ENCODE results near the gene MLLT6.

DNA sequence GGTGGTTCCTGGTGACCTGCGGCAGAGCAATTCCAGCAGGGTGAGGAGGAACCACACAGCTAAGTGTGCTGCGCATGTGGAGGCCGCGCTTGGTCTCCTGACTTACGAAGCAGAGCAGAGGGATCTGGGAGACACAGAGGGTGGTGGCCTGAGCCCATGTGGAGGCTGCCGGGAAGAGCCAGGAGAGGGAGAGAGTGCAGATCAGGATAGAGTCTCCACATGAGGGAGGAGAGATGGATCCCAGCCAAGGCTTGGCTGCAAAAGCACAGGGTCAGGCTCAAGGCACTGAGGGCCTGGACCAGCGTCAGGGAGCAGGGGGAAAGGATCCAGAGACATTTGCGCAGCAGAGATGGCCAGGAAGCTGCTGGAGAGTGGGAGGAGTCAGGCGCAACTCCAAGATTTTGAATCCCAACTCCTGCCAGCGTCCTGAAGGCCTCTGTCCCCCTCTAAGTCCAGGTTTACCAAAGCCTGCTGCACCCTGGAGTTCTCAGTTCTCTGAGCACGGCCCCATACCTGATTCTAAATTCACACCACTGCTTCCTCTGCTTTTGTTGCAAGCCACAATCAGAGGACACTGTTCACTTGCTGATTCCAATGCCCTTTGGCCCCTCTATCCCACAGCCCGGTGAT is 11.3 kb upstream of the MLLT6 start:
- TF ChIP-seq, protein P1, sequence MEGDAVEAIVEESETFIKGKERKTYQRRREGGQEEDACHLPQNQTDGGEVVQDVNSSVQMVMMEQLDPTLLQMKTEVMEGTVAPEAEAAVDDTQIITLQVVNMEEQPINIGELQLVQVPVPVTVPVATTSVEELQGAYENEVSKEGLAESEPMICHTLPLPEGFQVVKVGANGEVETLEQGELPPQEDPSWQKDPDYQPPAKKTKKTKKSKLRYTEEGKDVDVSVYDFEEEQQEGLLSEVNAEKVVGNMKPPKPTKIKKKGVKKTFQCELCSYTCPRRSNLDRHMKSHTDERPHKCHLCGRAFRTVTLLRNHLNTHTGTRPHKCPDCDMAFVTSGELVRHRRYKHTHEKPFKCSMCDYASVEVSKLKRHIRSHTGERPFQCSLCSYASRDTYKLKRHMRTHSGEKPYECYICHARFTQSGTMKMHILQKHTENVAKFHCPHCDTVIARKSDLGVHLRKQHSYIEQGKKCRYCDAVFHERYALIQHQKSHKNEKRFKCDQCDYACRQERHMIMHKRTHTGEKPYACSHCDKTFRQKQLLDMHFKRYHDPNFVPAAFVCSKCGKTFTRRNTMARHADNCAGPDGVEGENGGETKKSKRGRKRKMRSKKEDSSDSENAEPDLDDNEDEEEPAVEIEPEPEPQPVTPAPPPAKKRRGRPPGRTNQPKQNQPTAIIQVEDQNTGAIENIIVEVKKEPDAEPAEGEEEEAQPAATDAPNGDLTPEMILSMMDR (IDR thresholded peaks at IDR 0.05; ENCODE audit: insufficient read depth, low read length, poor library complexity, severe bottlenecking) = no peak
- no peak for TF ChIP-seq EZH2phosphoT487 (conservative IDR thresholded peaks at IDR 0.05; ENCODE audit: low read length)

Measured in SU-DHL-6 (cell line).